HAP-1 (cell line): Measurements from ENCODE around the gene EFCAB6.
A peak's percentile ranks its signal among the peaks of the same experiment; 100 is the strongest.

Source experiments
- DNase-seq, 2 experiments: peaks; one replicate each; pipeline ENCODE4 v3.0.0-alpha.2; 2016 to 2020; ENCODE audit warnings: low spot score in 2 of 2
- H3K27me3 ChIP-seq: fragments of 250-450 bp; sonication (Bioruptor Pico); 2 replicates; pipeline ENCODE4 v1.5.1; 2020; ENCODE audit warnings: low read depth, mild to moderate bottlenecking, moderate library complexity
- H3K36me3 ChIP-seq: fragments of 250-450 bp; sonication (Bioruptor Pico); replicated peaks from 2 replicates; pipeline ENCODE4 v1.5.1; 2020; ENCODE audit warnings: mild to moderate bottlenecking
- H3K4me1 ChIP-seq: fragments of 250-450 bp; sonication (Bioruptor Pico); 2 replicates; pipeline ENCODE4 v1.5.1; 2020; ENCODE audit warnings: mild to moderate bottlenecking
- H3K4me3 ChIP-seq: fragments of 250-450 bp; sonication (Bioruptor Pico); 2 replicates; pipeline ENCODE4 v1.5.1; 2020; ENCODE audit warnings: mild to moderate bottlenecking, moderate library complexity
- H3K9me3 ChIP-seq: fragments of 250-450 bp; sonication (Bioruptor Pico); 2 replicates; pipeline ENCODE4 v1.5.1; 2020; ENCODE audit warnings: mild to moderate bottlenecking, moderate library complexity
- in situ Hi-C: fragments of 300-500 bp; cut with MboI; formaldehyde crosslinking; loops from 3 replicates; pipeline ENCODE4 v1.14.3; 2020; ENCODE audit warnings: low sequenced_read_pairs, inconsistent platforms, mixed read lengths

EFCAB6 gene

GRCh38 chr22:43851979-43852307, 39.8 kb upstream of the EFCAB6 start:
- Histone ChIP-seq H3K4me1 (no peaks in the 10 kb centered on the region), H3K36me3 (no peaks in the 10 kb centered on the region), H3K9me3 (no peaks in the 10 kb centered on the region), H3K4me3 (no peak overlapping the region), H3K27me3 (peaks cover 20% of the 10 kb centered on the region)
- in situ Hi-C loops = no loop called here
- DNase-seq = no peak

- in situ Hi-C loops = no loop called here
- DNase-seq = no peak
- H3K4me1 ChIP-seq = no peaks in the 10 kb centered on the region
- H3K27me3 ChIP-seq = peaks cover 20% of the 10 kb centered on the region
- no peaks in the 10 kb centered on the region for H3K36me3 ChIP-seq
- H3K9me3 ChIP-seq = no peaks in the 10 kb centered on the region
- H3K4me3 ChIP-seq = no peak overlapping the region
These were observed 39.2 kb upstream of the EFCAB6 start for GRCh38 chr22:43851058-43851978.

GRCh38 chr22:43850529-43850928, 38.4 kb upstream of the EFCAB6 start:
- Histone ChIP-seq H3K4me3 (no peak overlapping the region), H3K27me3 (peaks cover 20% of the 10 kb centered on the region), H3K4me1 (no peaks in the 10 kb centered on the region), H3K9me3 (no peaks in the 10 kb centered on the region), H3K36me3 (no peaks in the 10 kb centered on the region)
- in situ Hi-C loops = no loop called here
- no peak for DNase-seq

GRCh38 chr22:43849731-43850130, 37.6 kb upstream of the EFCAB6 start:
- no peak for DNase-seq
- Histone ChIP-seq H3K9me3 (no peaks in the 10 kb centered on the region), H3K4me3 (no peak overlapping the region), H3K27me3 (peaks cover 20% of the 10 kb centered on the region), H3K36me3 (no peaks in the 10 kb centered on the region), H3K4me1 (no peaks in the 10 kb centered on the region)
- in situ Hi-C loops = no loop called here

GRCh38 chr22:43848366-43849171, 36.5 kb upstream of the EFCAB6 start:
- DNase-seq = peak in 1 of 2 experiments; percentile 26
- in situ Hi-C loops = no loop called here
- no peaks in the 10 kb centered on the region for H3K36me3 ChIP-seq
- no peaks in the 10 kb centered on the region for H3K4me1 ChIP-seq
- peaks cover 20% of the 10 kb centered on the region for H3K27me3 ChIP-seq
- H3K9me3 ChIP-seq = no peaks in the 10 kb centered on the region
- H3K4me3 ChIP-seq = no peak overlapping the region

GRCh38 chr22:43847376-43848289, 35.5 kb upstream of the EFCAB6 start:
- no peaks in the 10 kb centered on the region for H3K4me1 ChIP-seq
- in situ Hi-C loops = no loop called here
- H3K4me3 ChIP-seq = no peak overlapping the region

GRCh38 chr22:43846966-43847365, 34.9 kb upstream of the EFCAB6 start:
- Histone ChIP-seq H3K27me3 (peaks cover 15% of the 10 kb centered on the region), H3K4me3 (no peak overlapping the region), H3K4me1 (no peaks in the 10 kb centered on the region), H3K36me3 (no peaks in the 10 kb centered on the region), H3K9me3 (no peaks in the 10 kb centered on the region)
- in situ Hi-C loops = no loop called here
- DNase-seq = no peak

More at GRCh38 chr22:43847376-43848289, 35.5 kb upstream of the EFCAB6 start:
- DNase-seq = no peak
- Histone ChIP-seq H3K27me3 (peaks cover 18% of the 10 kb centered on the region), H3K36me3 (no peaks in the 10 kb centered on the region), H3K9me3 (no peaks in the 10 kb centered on the region)

GRCh38 chr22:43845981-43846380, 33.9 kb upstream of the EFCAB6 start:
- no peaks in the 10 kb centered on the region for H3K4me1 ChIP-seq
- H3K9me3 ChIP-seq = no peaks in the 10 kb centered on the region
- no peaks in the 10 kb centered on the region for H3K36me3 ChIP-seq
- no peak overlapping the region for H3K4me3 ChIP-seq
- peaks cover 12% of the 10 kb centered on the region; the same call in 1 of the 2 replicates for H3K27me3 ChIP-seq
- no peak for DNase-seq
- in situ Hi-C loops = no loop called here

- H3K27me3 ChIP-seq = peaks cover 7% of the 10 kb centered on the region; the same call in 1 of the 2 replicates
- no peak for DNase-seq
- in situ Hi-C loops = no loop called here
These were observed 32.7 kb upstream of the EFCAB6 start for GRCh38 chr22:43844560-43845545.

GRCh38 chr22:43843783-43844530, 31.9 kb upstream of the EFCAB6 start:
- H3K4me3 ChIP-seq = no peak overlapping the region
- no peak for DNase-seq
- H3K36me3 ChIP-seq = no peaks in the 10 kb centered on the region
- in situ Hi-C loops = no loop called here
- H3K9me3 ChIP-seq = no peaks in the 10 kb centered on the region
- H3K4me1 ChIP-seq = no peaks in the 10 kb centered on the region
- peaks cover 4% of the 10 kb centered on the region; the same call in 1 of the 2 replicates for H3K27me3 ChIP-seq

More at GRCh38 chr22:43844560-43845545, 32.7 kb upstream of the EFCAB6 start:
- Histone ChIP-seq H3K36me3 (no peaks in the 10 kb centered on the region), H3K4me3 (no peak overlapping the region), H3K4me1 (no peaks in the 10 kb centered on the region), H3K9me3 (no peaks in the 10 kb centered on the region)

- Histone ChIP-seq H3K27me3 (peaks cover 4% of the 10 kb centered on the region; the same call in 1 of the 2 replicates), H3K4me3 (no peak overlapping the region), H3K4me1 (no peaks in the 10 kb centered on the region), H3K36me3 (no peaks in the 10 kb centered on the region), H3K9me3 (no peaks in the 10 kb centered on the region)
- in situ Hi-C loops = no loop called here
- DNase-seq = no peak
These were observed 29.6 kb upstream of the EFCAB6 start for GRCh38 chr22:43841742-43842141.

- no peaks in the 10 kb centered on the region for H3K9me3 ChIP-seq
- H3K36me3 ChIP-seq = no peaks in the 10 kb centered on the region
- in situ Hi-C loops = no loop called here
- H3K4me1 ChIP-seq = no peaks in the 10 kb centered on the region
- no peak overlapping the region for H3K4me3 ChIP-seq
- H3K27me3 ChIP-seq = peaks cover 4% of the 10 kb centered on the region; the same call in 1 of the 2 replicates
- DNase-seq = no peak
These were observed 28.7 kb upstream of the EFCAB6 start for GRCh38 chr22:43840851-43841250.
